Transverse colon (tissue), 4 donors: ENCODE data around the gene ZNF680.

Source experiments
- POLR2AphosphoS5 ChIP-seq, 3 donors: sonication (generic); formaldehyde crosslinking; IDR thresholded peaks; one replicate each; pipeline ENCODE4 v1.6.1; 2016; ENCODE audit warnings: antibody characterized with exemption in 3 of 3
- TF ChIP-seq, protein P1 (sequence below), 5 experiments: fragments of 200-600 bp in 3 of 5; fragments of 450-650 bp in 2 of 5; sonication (generic) in 3 of 5; IDR thresholded peaks; 1 replicate in 2 of 5; 2 replicates in 3 of 5; pipeline ENCODE4 v1.5.1; 2016 to 2017; ENCODE audit warnings: antibody characterized with exemption in 5 of 5, inconsistent platforms in 3 of 5, mild to moderate bottlenecking in 2 of 5, moderate library complexity in 1 of 5

DNA sequence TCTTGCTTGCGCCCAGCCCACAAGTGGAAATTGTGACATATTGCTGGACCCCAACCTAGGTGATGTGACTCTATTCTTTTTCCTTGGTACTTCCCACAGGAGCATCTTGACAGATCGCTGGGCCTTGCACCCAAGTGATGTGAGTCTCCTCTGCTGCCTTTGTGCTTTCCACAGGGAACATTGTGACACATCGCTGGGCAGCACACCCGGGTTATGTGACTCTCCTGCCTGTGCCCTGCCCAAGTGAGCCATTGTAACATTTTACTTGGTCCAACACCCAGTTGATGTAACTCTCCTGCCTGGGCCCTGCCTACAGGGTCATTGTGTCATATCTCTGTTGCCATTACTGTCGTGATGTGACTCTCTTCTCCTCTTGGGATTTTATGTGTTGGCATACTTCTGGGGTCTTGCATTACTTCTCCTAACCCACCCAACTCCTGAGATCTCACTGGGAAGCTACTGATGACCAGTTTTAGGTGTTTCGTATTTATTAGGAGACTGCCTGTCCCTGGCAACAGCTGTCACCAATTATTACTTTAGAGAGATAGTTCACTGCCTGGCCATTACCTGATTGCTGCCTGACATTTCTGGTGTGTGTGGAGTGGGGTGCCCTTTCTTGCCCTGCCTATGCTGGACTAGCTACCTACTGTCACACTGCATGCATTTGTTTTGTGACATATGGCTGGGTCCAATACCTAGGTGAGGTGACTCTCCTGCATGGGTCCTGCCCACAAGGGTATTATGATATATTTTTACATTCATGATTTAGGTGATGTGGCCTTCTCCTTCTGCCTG is 45.4 kb upstream of the ZNF680 start:
- no peak for TF ChIP-seq POLR2AphosphoS5 (IDR thresholded peaks at IDR 0.05)
- TF ChIP-seq, protein P1, sequence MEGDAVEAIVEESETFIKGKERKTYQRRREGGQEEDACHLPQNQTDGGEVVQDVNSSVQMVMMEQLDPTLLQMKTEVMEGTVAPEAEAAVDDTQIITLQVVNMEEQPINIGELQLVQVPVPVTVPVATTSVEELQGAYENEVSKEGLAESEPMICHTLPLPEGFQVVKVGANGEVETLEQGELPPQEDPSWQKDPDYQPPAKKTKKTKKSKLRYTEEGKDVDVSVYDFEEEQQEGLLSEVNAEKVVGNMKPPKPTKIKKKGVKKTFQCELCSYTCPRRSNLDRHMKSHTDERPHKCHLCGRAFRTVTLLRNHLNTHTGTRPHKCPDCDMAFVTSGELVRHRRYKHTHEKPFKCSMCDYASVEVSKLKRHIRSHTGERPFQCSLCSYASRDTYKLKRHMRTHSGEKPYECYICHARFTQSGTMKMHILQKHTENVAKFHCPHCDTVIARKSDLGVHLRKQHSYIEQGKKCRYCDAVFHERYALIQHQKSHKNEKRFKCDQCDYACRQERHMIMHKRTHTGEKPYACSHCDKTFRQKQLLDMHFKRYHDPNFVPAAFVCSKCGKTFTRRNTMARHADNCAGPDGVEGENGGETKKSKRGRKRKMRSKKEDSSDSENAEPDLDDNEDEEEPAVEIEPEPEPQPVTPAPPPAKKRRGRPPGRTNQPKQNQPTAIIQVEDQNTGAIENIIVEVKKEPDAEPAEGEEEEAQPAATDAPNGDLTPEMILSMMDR (IDR thresholded peaks at IDR 0.05) = no peak
